ENCODE data around the gene MYO6.

- no peak for TF ChIP-seq CTCF (tag by site-specific recombination; IDR thresholded peaks at IDR 0.05)
- no peak for TF ChIP-seq ZNF398 (tag by site-specific recombination; IDR thresholded peaks at IDR 0.05)
- TF ChIP-seq ZNF677 (tag by site-specific recombination; IDR thresholded peaks at IDR 0.05): no peak
- TF ChIP-seq ZNF335 (tag by site-specific recombination; conservative IDR thresholded peaks at IDR 0.05): no peak
- no peak for TF ChIP-seq ZNF24 (tag by site-specific recombination; IDR thresholded peaks at IDR 0.05)
- no peak for TF ChIP-seq ZNF18 (tag by site-specific recombination; IDR thresholded peaks at IDR 0.05)
- no peak for TF ChIP-seq PATZ1 (tag by site-specific recombination; IDR thresholded peaks at IDR 0.05)
Observed at GRCh38 chr6:75796723-75797122, 47.7 kb downstream of the MYO6 start.
